ENCODE measurements around the gene CD3E.

DNA sequence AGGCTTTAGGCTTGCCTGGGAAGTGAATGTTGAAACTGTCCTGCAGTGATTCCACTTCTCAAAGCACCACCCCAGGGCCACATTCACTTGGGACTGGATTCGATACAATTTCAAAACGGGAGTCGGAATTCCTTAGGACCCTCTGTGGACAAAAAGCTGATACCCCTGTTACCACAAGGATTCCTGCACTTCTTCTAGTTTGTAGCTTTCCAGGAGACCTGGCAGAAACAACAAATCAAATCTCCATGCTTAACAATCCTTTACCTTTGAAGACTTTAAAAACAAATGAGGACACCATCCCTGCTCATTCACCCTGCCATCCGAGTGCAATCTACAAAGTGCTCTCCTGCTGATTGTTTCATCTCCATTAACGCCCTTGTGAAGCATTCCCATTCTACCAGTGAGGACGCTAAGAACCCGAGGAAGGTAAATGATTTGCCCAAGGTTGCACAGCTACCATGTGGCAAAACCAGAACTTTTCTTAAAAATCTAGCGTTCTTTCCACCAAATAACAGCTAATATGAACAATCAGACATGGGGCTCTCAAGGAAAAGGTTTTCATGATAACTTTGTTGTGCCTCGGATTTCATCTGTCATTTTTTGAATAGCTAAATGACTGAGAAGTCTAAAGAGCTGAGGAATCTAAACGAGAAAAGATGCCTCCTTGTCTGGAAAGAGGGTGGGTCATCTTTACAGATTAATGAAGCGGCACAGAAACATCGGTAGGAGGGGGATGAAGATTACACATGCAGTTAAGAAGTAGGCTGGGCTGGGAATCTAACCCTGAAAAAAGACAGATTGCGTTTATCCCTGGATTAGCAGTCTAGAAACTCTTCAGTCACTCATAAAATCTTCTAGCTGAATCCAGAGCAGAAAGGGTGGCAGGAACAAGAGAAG lies 39.7 kb upstream of the CD3E start:
- TF ChIP-seq EZH2 (IDR thresholded peaks at IDR 0.05) (no peak), POLR2AphosphoS5 (IDR thresholded peaks at IDR 0.05; ENCODE audit: borderline replicate concordance, low read depth, low read length) (no peak)

All from SK-N-MC (cell line).